Osteoblast (primary cell): Measurements from ENCODE around the gene CPNE9. TPM values are rescaled to one million over a fixed set of nuclear protein-coding genes. Genes with fewer than 3 reads are reported as not detected.

Experiments used
- DNase-seq: peaks from one replicate; pipeline ENCODE4 v3.0.0; 2011; ENCODE audit warnings: low spot score, mixed read lengths; ENCODE audit not compliant: insufficient read length; ENCODE audit errors: missing footprints
- H2AFZ ChIP-seq: 2 replicates; pipeline ENCODE4 v1.6.0; 2011; ENCODE audit warnings: mild to moderate bottlenecking, low read length
- H3K27ac ChIP-seq: 2 replicates; pipeline ENCODE4 v1.5.1; 2011; ENCODE audit warnings: mild to moderate bottlenecking, low read depth, low read length, moderate library complexity
- H3K27me3 ChIP-seq: 2 replicates; pipeline ENCODE4 v1.6.0; 2012; ENCODE audit warnings: mild to moderate bottlenecking, control low read depth, inconsistent platforms, low read length, moderate library complexity; ENCODE audit not compliant: insufficient read depth
- H3K36me3 ChIP-seq: 2 replicates; pipeline ENCODE4 v1.5.1; 2011; ENCODE audit warnings: mild to moderate bottlenecking, low read length, control low read depth, moderate library complexity; ENCODE audit not compliant: insufficient read depth
- H3K4me1 ChIP-seq: 2 replicates; pipeline ENCODE4 v1.5.1; 2011; ENCODE audit warnings: mild to moderate bottlenecking, low read length, control low read depth, moderate library complexity; ENCODE audit not compliant: insufficient read depth
- H3K4me2 ChIP-seq: 2 replicates; pipeline ENCODE4 v1.6.0; 2011; ENCODE audit warnings: mild to moderate bottlenecking, low read length; ENCODE audit not compliant: insufficient read depth
- H3K4me3 ChIP-seq: fragments of 200-600 bp; sonication (generic); 3 replicates; pipeline ENCODE4 v1.5.1; 2012; ENCODE audit warnings: mild to moderate bottlenecking, low read length, inconsistent platforms; ENCODE audit not compliant: insufficient read depth
- H3K79me2 ChIP-seq: 2 replicates; pipeline ENCODE4 v1.6.0; 2012; ENCODE audit warnings: mild to moderate bottlenecking, low read length, control low read depth, inconsistent platforms; ENCODE audit not compliant: insufficient read depth
- H3K9me3 ChIP-seq: 2 replicates; pipeline ENCODE4 v1.5.1; 2011; ENCODE audit warnings: low read depth, low read length, control low read depth
- H4K20me1 ChIP-seq: 2 replicates; pipeline ENCODE4 v1.6.0; 2012; ENCODE audit warnings: mild to moderate bottlenecking, low read length, control low read depth; ENCODE audit not compliant: insufficient read depth
- CTCF ChIP-seq: IDR thresholded peaks from 2 replicates; pipeline ENCODE4 v1.5.1; 2011; ENCODE audit warnings: mild to moderate bottlenecking, low read depth, low read length, moderate library complexity; ENCODE audit errors: extremely low read depth
- total RNA-seq: library from RNA; depleted of rRNA; stranded (reverse); fragments of >200 nt; gene quantifications from 2 replicates; pipeline ENCODE4 v1.2.3, GENCODE V29; 2012

CPNE9 gene
- total RNA-seq, 1 donor: not detected

- DNase-seq: peak; percentile 95
- Histone ChIP-seq H3K9me3 (no peaks in the 10 kb centered on the region), H2AFZ (no peak overlapping the region), H3K36me3 (no peaks in the 10 kb centered on the region), H3K79me2 (no peaks in the 10 kb centered on the region), H3K4me2 (peak overlapping the region; percentile 55), H3K4me3 (peak overlapping the region; percentile 40), H3K27ac (no peak overlapping the region), H3K4me1 (peaks cover 6% of the 10 kb centered on the region), H4K20me1 (peaks cover 5% of the 10 kb centered on the region), H3K27me3 (peaks cover 13% of the 10 kb centered on the region)
- TF ChIP-seq CTCF: no peak
Observed at GRCh38 chr3:9704347-9705322, 1.0 kb downstream of the CPNE9 start.

- no peaks in the 10 kb centered on the region for H4K20me1 ChIP-seq
- peaks cover 26% of the 10 kb centered on the region for H3K27me3 ChIP-seq
- no peak overlapping the region for H3K4me2 ChIP-seq
- H3K4me3 ChIP-seq: no peak overlapping the region
- no peak for TF ChIP-seq CTCF
- H3K4me1 ChIP-seq: no peaks in the 10 kb centered on the region
- no peak overlapping the region for H3K27ac ChIP-seq
- no peaks in the 10 kb centered on the region for H3K79me2 ChIP-seq
- H3K9me3 ChIP-seq: no peaks in the 10 kb centered on the region
- H2AFZ ChIP-seq: no peak overlapping the region
- DNase-seq: no peak
- no peaks in the 10 kb centered on the region for H3K36me3 ChIP-seq
Observed at GRCh38 chr3:9710174-9710739, 6.6 kb downstream of the CPNE9 start.

- Histone ChIP-seq H3K27me3 (peaks cover 23% of the 10 kb centered on the region), H3K79me2 (no peaks in the 10 kb centered on the region), H3K9me3 (no peaks in the 10 kb centered on the region), H3K27ac (no peak overlapping the region), H3K4me1 (peaks cover 4% of the 10 kb centered on the region), H3K4me3 (no peak overlapping the region), H4K20me1 (no peaks in the 10 kb centered on the region), H3K36me3 (no peaks in the 10 kb centered on the region), H2AFZ (no peak overlapping the region), H3K4me2 (no peak overlapping the region)
- no peak for TF ChIP-seq CTCF
- DNase-seq: no peak
Observed at GRCh38 chr3:9712415-9712814, 8.8 kb downstream of the CPNE9 start.

- TF ChIP-seq CTCF: no peak
- Histone ChIP-seq H3K27ac (no peak overlapping the region), H3K4me3 (no peak overlapping the region), H4K20me1 (no peaks in the 10 kb centered on the region), H3K79me2 (no peaks in the 10 kb centered on the region), H3K4me2 (no peak overlapping the region), H3K4me1 (peaks cover 4% of the 10 kb centered on the region), H2AFZ (no peak overlapping the region), H3K9me3 (no peaks in the 10 kb centered on the region), H3K27me3 (peaks cover 25% of the 10 kb centered on the region), H3K36me3 (no peaks in the 10 kb centered on the region)
- no peak for DNase-seq
Observed at GRCh38 chr3:9713142-9713541, 9.5 kb downstream of the CPNE9 start.
